ENCODE results near the gene CLEC11A. TPM values are rescaled to one million over a fixed set of nuclear protein-coding genes. Genes with fewer than 3 reads are reported as not detected.
"Not testable (repeated sequence)": the region's sequence is repeated elsewhere in the genome, so short reads cannot be mapped to it uniquely, and the experiment has no call there.

CLEC11A gene
- total RNA-seq, 2 experiments from 2014 or later: 2.0 to 4.5 TPM

DNA sequence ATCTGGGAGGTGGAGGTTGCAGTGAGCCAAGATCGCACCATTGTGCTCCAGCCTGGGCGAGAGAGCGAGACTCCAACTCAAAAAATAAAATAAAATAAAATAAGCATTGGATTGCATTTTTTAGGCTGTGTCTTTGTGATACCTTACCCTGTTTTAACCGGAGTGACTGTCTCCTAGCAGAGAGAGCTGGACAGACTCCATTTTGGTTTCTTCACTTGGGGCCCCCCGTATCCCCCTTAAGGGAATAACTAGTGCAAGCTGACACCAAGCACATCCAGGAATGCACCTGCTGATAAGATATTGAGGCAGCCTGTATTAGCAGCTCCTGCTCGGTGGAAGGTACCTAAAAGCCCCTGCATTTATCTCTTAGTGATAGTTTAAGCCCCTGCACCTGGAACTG, 26.3 kb downstream of the CLEC11A start:
- TF ChIP-seq EZH2phosphoT487 (IDR thresholded peaks at IDR 0.05; ENCODE audit: borderline replicate concordance, low read depth, low read length): no peak
- TF ChIP-seq, protein P1, sequence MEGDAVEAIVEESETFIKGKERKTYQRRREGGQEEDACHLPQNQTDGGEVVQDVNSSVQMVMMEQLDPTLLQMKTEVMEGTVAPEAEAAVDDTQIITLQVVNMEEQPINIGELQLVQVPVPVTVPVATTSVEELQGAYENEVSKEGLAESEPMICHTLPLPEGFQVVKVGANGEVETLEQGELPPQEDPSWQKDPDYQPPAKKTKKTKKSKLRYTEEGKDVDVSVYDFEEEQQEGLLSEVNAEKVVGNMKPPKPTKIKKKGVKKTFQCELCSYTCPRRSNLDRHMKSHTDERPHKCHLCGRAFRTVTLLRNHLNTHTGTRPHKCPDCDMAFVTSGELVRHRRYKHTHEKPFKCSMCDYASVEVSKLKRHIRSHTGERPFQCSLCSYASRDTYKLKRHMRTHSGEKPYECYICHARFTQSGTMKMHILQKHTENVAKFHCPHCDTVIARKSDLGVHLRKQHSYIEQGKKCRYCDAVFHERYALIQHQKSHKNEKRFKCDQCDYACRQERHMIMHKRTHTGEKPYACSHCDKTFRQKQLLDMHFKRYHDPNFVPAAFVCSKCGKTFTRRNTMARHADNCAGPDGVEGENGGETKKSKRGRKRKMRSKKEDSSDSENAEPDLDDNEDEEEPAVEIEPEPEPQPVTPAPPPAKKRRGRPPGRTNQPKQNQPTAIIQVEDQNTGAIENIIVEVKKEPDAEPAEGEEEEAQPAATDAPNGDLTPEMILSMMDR (conservative IDR thresholded peaks at IDR 0.05; ENCODE audit: low read length): no peak
- no peaks in the 10 kb centered on the region for H4K20me1 ChIP-seq (ENCODE audit: insufficient read depth, low read length)
- no peaks in the 10 kb centered on the region for H3K4me1 ChIP-seq (ENCODE audit: insufficient read depth, low read length, poor library complexity, severe bottlenecking)
- intact Hi-C loops (cut with micrococcal nuclease; ENCODE audit: unreplicated experiment): no loop called here
- H3K27ac ChIP-seq (ENCODE audit: low read depth, low read length, poor library complexity, severe bottlenecking): no peak overlapping the region
- no peak overlapping the region for H3K4me3 ChIP-seq (ENCODE audit: low read depth, low read length, poor library complexity, severe bottlenecking)
- ChIA-PET POLR2A (no interaction called here), CTCF (ENCODE audit: unreplicated experiment) (no interaction called here)
- no peaks in the 10 kb centered on the region for H3K9me3 ChIP-seq (ENCODE audit: low read length)
- no peaks in the 10 kb centered on the region for H3K36me3 ChIP-seq (ENCODE audit: insufficient read depth, low read length)
- H2AFZ ChIP-seq (ENCODE audit: low read length): no peak overlapping the region
- no peak overlapping the region for H3K4me2 ChIP-seq (ENCODE audit: low read length)
- no peak for DNase-seq (ENCODE audit: low spot score)
- no peaks in the 10 kb centered on the region for H3K9me2 ChIP-seq (ENCODE audit: insufficient read depth, low read length)
- no peaks in the 10 kb centered on the region for H3K79me2 ChIP-seq (ENCODE audit: insufficient read depth, low read depth, low read length)
- BruUV-seq (replicated peaks): no TSS peak

DNA sequence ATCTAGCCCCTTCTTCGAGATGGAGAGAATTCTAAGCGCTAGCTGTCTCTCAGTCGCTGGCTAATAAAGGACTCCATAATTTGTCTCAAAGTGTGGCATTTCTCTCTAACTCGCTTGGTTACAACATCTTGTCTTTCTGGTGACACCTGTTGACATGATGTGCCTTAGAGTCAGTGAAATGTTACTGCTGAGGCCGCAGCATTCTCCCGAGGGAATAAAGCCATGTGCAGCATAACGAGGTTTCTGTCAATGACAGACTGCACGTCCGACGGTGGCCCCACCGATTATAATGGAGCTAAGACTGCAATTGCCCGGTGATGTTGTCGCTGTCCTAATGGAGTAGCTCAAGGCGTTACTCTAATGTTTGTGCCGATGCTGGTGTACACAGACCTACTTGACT, 26.8 kb downstream of the CLEC11A start:
- no peak overlapping the region for H3K27ac ChIP-seq (ENCODE audit: low read depth, low read length, poor library complexity, severe bottlenecking)
- DNase-seq (ENCODE audit: low spot score): peak; percentile 34
- CTCF ChIA-PET (ENCODE audit: unreplicated experiment): no interaction called here
- no peak overlapping the region for H3K4me3 ChIP-seq (ENCODE audit: low read depth, low read length, poor library complexity, severe bottlenecking)
- POLR2A ChIA-PET: interaction anchor here (1.4 kb wide), 1 partner anchor 10 kb away, joined by 3 read pairs; no protein-coding TSS in a partner anchor
- BruUV-seq (replicated peaks): no TSS peak
- H3K36me3 ChIP-seq (ENCODE audit: insufficient read depth, low read length): no peaks in the 10 kb centered on the region
- H4K20me1 ChIP-seq (ENCODE audit: insufficient read depth, low read length): no peaks in the 10 kb centered on the region
- H2AFZ ChIP-seq (ENCODE audit: low read length): no peak overlapping the region
- H3K9me3 ChIP-seq (ENCODE audit: low read length): no peaks in the 10 kb centered on the region
- no peaks in the 10 kb centered on the region for H3K9me2 ChIP-seq (ENCODE audit: insufficient read depth, low read length)
- H3K79me2 ChIP-seq (ENCODE audit: insufficient read depth, low read depth, low read length): no peaks in the 10 kb centered on the region
- no peak overlapping the region for H3K4me2 ChIP-seq (ENCODE audit: low read length)
- intact Hi-C loops (cut with micrococcal nuclease; ENCODE audit: unreplicated experiment): no loop called here
- TF ChIP-seq, protein P1 (conservative IDR thresholded peaks at IDR 0.05; ENCODE audit: low read length): no peak
- no peaks in the 10 kb centered on the region for H3K4me1 ChIP-seq (ENCODE audit: insufficient read depth, low read length, poor library complexity, severe bottlenecking)

DNA sequence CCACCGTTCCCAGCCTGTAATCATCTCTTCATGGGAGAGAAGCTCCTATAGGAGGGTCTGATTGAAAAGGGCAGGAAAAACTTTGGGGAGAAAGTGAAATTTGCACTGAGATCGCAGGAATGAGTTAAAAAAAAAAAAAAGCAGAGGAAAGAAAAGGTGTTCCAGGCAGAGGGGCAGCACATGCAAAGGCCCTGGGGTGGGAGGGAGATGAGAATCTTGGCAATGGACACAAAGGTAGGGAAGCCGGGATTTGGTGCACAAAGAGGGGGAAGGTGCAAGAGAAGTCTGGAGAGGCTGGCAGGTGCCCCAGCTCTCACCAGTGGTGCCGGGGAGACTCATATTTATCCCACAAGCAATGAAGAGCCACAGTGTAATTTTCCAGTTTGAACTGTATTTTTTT, 30.7 kb downstream of the CLEC11A start:
- H3K79me2 ChIP-seq (ENCODE audit: insufficient read depth, low read depth, low read length): no peaks in the 10 kb centered on the region
- TF ChIP-seq, protein P1 (conservative IDR thresholded peaks at IDR 0.05; ENCODE audit: low read length): no peak
- TF ChIP-seq EZH2phosphoT487 (IDR thresholded peaks at IDR 0.05; ENCODE audit: borderline replicate concordance, low read depth, low read length): no peak
- DNase-seq (ENCODE audit: low spot score): no peak
- H3K36me3 ChIP-seq (ENCODE audit: insufficient read depth, low read length): no peaks in the 10 kb centered on the region
- no peaks in the 10 kb centered on the region for H3K9me2 ChIP-seq (ENCODE audit: insufficient read depth, low read length)
- POLR2A ChIA-PET: no interaction called here
- no TSS peak for BruUV-seq (replicated peaks)
- no peak overlapping the region for H3K4me2 ChIP-seq (ENCODE audit: low read length)
- H3K9me3 ChIP-seq (ENCODE audit: low read length): no peaks in the 10 kb centered on the region
- H2AFZ ChIP-seq (ENCODE audit: low read length): no peak overlapping the region
- H3K27ac ChIP-seq (ENCODE audit: low read depth, low read length, poor library complexity, severe bottlenecking): no peak overlapping the region
- H3K4me3 ChIP-seq (ENCODE audit: low read depth, low read length, poor library complexity, severe bottlenecking): no peak overlapping the region
- H4K20me1 ChIP-seq (ENCODE audit: insufficient read depth, low read length): no peaks in the 10 kb centered on the region
- H3K4me1 ChIP-seq (ENCODE audit: insufficient read depth, low read length, poor library complexity, severe bottlenecking): no peaks in the 10 kb centered on the region
- intact Hi-C loops (cut with micrococcal nuclease; ENCODE audit: unreplicated experiment): no loop called here
- CTCF ChIA-PET (ENCODE audit: unreplicated experiment): no interaction called here

DNA sequence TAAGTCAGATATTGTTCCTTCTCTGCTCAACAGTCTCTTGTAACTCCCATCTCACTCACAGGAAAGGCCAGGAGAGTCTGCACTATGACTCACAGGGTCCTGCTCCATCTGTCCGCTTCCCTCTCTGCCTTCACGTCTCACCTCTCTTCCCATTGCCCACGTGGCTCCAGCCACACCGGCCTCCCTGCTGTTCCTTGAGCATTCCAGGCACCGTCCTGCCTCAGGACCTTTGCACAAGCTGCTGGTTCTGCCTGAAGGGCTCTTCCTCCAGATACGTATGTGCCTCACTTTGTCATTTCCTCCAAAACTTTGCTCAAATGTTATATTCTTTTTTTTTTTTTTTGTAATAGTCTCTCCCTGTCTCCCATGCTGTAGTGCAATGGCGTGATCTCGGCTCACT, 33.1 kb downstream of the CLEC11A start:
- H3K9me3 ChIP-seq (ENCODE audit: low read length); H4K20me1 ChIP-seq (ENCODE audit: insufficient read depth, low read length); H3K9me2 ChIP-seq (ENCODE audit: insufficient read depth, low read length); H3K4me1 ChIP-seq (ENCODE audit: insufficient read depth, low read length, poor library complexity, severe bottlenecking); H3K4me2 ChIP-seq (ENCODE audit: low read length); H3K4me3 ChIP-seq (ENCODE audit: low read depth, low read length, poor library complexity, severe bottlenecking); DNase-seq (ENCODE audit: low spot score); H3K27ac ChIP-seq (ENCODE audit: low read depth, low read length, poor library complexity, severe bottlenecking); H3K36me3 ChIP-seq (ENCODE audit: insufficient read depth, low read length); POLR2A ChIA-PET; CTCF ChIA-PET (ENCODE audit: unreplicated experiment); BruUV-seq (replicated peaks); H2AFZ ChIP-seq (ENCODE audit: low read length); intact Hi-C loops (cut with micrococcal nuclease; ENCODE audit: unreplicated experiment); H3K79me2 ChIP-seq (ENCODE audit: insufficient read depth, low read depth, low read length): not testable (repeated sequence)

DNA sequence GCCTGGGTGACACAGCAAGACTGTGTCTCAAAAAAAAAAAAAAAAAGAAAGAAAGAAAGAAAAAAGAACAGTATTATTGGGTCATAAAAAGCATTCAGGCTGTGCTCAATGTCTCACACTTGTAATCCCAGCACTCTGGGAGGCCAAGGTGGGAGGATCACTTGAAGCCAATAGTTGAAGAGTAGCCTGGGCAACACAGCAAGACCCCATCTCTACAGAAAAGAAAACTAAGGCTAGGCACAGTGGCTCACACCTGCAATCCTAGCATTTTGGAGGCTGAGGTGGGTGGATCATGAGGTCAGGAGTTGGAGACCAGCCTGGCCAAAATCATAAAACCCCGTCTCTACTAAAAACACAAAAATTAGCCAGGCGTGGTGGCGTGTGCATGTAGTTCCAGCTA, 34.5 kb downstream of the CLEC11A start:
- BruUV-seq (replicated peaks); H2AFZ ChIP-seq (ENCODE audit: low read length); H3K36me3 ChIP-seq (ENCODE audit: insufficient read depth, low read length); POLR2A ChIA-PET; H4K20me1 ChIP-seq (ENCODE audit: insufficient read depth, low read length); H3K27ac ChIP-seq (ENCODE audit: low read depth, low read length, poor library complexity, severe bottlenecking); H3K4me1 ChIP-seq (ENCODE audit: insufficient read depth, low read length, poor library complexity, severe bottlenecking); H3K4me2 ChIP-seq (ENCODE audit: low read length); DNase-seq (ENCODE audit: low spot score); H3K9me2 ChIP-seq (ENCODE audit: insufficient read depth, low read length); CTCF ChIA-PET (ENCODE audit: unreplicated experiment); H3K9me3 ChIP-seq (ENCODE audit: low read length); H3K79me2 ChIP-seq (ENCODE audit: insufficient read depth, low read depth, low read length); H3K4me3 ChIP-seq (ENCODE audit: low read depth, low read length, poor library complexity, severe bottlenecking); intact Hi-C loops (cut with micrococcal nuclease; ENCODE audit: unreplicated experiment): not testable (repeated sequence)

Data from OCI-LY7 (cell line).